HG02759 (cell line): Measurements from ENCODE around the gene UBL4A.

Experiments used
- ATAC-seq: cut with Tn5 transposase; IDR thresholded peaks from one replicate; pipeline ENCODE4 v1.9.1; 2021; ENCODE audit warnings: mild to moderate bottlenecking, moderate library complexity; ENCODE audit not compliant: unreplicated experiment

Gene UBL4A

GRCh38 chrX:154466036-154466435, 20.4 kb downstream of the UBL4A start:
- no peak for ATAC-seq

- no peak for ATAC-seq
These were observed 20.8 kb downstream of the UBL4A start for GRCh38 chrX:154465601-154466000.

GRCh38 chrX:154464806-154465365, 21.5 kb downstream of the UBL4A start:
- ATAC-seq = no peak

GRCh38 chrX:154463611-154464220, 22.7 kb downstream of the UBL4A start:
- no peak for ATAC-seq

- ATAC-seq = no peak
These were observed 24.0 kb downstream of the UBL4A start for GRCh38 chrX:154462396-154462795.

GRCh38 chrX:154460326-154460725, 26.1 kb downstream of the UBL4A start:
- ATAC-seq = no peak

- ATAC-seq = no peak
These were observed 26.6 kb downstream of the UBL4A start for GRCh38 chrX:154459832-154460231.

- ATAC-seq = no peak
These were observed 27.2 kb downstream of the UBL4A start for GRCh38 chrX:154458954-154459778.

GRCh38 chrX:154458116-154458953, 28.1 kb downstream of the UBL4A start, which contains the start of gene PLXNA3:
TSS of gene PLXNA3 (plus strand) at chrX:154458281. CDS start at chrX:154460184, 1,903 bp downstream.
- peak; percentile 79 for ATAC-seq

GRCh38 chrX:154457491-154458115, 28.8 kb downstream of the UBL4A start:
- peak; percentile 65 for ATAC-seq

- ATAC-seq = no peak
These were observed 33.6 kb downstream of the UBL4A start for GRCh38 chrX:154452823-154453222.

GRCh38 chrX:154450312-154450711, 36.1 kb downstream of the UBL4A start:
- no peak for ATAC-seq

GRCh38 chrX:154449618-154450017, 36.8 kb downstream of the UBL4A start:
- ATAC-seq = no peak

GRCh38 chrX:154448484-154448883, 37.9 kb downstream of the UBL4A start:
- ATAC-seq = no peak

GRCh38 chrX:154446430-154446829, 40.0 kb downstream of the UBL4A start:
- ATAC-seq = no peak

GRCh38 chrX:154445776-154446175, 40.6 kb downstream of the UBL4A start:
- no peak for ATAC-seq

GRCh38 chrX:154444755-154445246, 41.6 kb downstream of the UBL4A start:
- ATAC-seq = no peak

GRCh38 chrX:154443992-154444754, 42.2 kb downstream of the UBL4A start, which contains the start of gene FAM50A:
TSS of gene FAM50A (plus strand) at chrX:154444141. CDS start at chrX:154444236, 95 bp downstream.
- peak; percentile 85 for ATAC-seq

GRCh38 chrX:154443479-154443910, 42.9 kb downstream of the UBL4A start:
- ATAC-seq = no peak
